Heart right ventricle (tissue), 16 donors: Measurements from ENCODE around the gene TMCO6. TPM values are rescaled to one million over a fixed set of nuclear protein-coding genes. Genes with fewer than 3 reads are reported as not detected.
A peak's percentile ranks its signal among the peaks of the same experiment; 100 is the strongest.

ENCODE experiments used
- ATAC-seq, 8 donors: fragments of 200-7000 bp; cut with Tn5 transposase; one replicate each; pipeline ENCODE4 v1.9.1; 2020; ENCODE audit warnings: mild to moderate bottlenecking in 8 of 8, moderate library complexity in 8 of 8, moderate number of reproducible peaks in 1 of 8
- DNase-seq, 2 donors: peaks; one replicate each; pipeline ENCODE4 v3.0.0-alpha.2; 2020
- H3K27ac ChIP-seq, 10 donors: fragments of 200-600 bp; sonication (generic) in 2 of 10; one replicate each; pipeline versions ENCODE4 v1.5.0 to v1.8.0; 2020 to 2022; ENCODE audit warnings: mild to moderate bottlenecking in 3 of 10
- H3K27me3 ChIP-seq, 7 donors: fragments of 200-600 bp; one replicate each; pipeline ENCODE4 v1.8.0; 2021 to 2022; ENCODE audit warnings: mild to moderate bottlenecking in 2 of 7
- H3K36me3 ChIP-seq, 9 donors: fragments of 200-600 bp; sonication (generic) in 1 of 9; one replicate each; pipeline versions ENCODE4 v1.5.0 to v1.8.0; 2020 to 2022; ENCODE audit warnings: mild to moderate bottlenecking in 2 of 9
- H3K4me1 ChIP-seq, 9 donors: fragments of 200-600 bp; sonication (generic) in 1 of 9; one replicate each; pipeline versions ENCODE4 v1.5.0 to v1.8.0; 2020 to 2022; ENCODE audit warnings: mild to moderate bottlenecking in 4 of 9
- H3K4me3 ChIP-seq, 10 donors: fragments of 200-600 bp; sonication (generic) in 2 of 10; one replicate each; pipeline versions ENCODE4 v1.5.0 to v1.8.0; 2020 to 2022; ENCODE audit warnings: mild to moderate bottlenecking in 7 of 10, moderate library complexity in 2 of 10
- H3K9me3 ChIP-seq, 11 donors: fragments of 200-600 bp in 10 of 11; sonication (generic) in 2 of 11; one replicate each; pipeline versions ENCODE4 v1.5.0 to v1.8.0; 2013 to 2022; ENCODE audit warnings: mild to moderate bottlenecking in 2 of 11, control low read depth in 1 of 11, moderate library complexity in 1 of 11
- WGBS, 2 donors: extraction: QIAGEN DNeasy Blood & Tissue Kit; methylation state at CpG; one replicate each; pipeline ENCODE4 v1.1.7; 2013; ENCODE audit warnings: inconsistent platforms in 1 of 2; 5-methylcytosine and 5-hydroxymethylcytosine counted together
- intact Hi-C, 10 donors: fragments of 100-400 bp; cut with DNase I; formaldehyde crosslinking; loops; one replicate each; pipeline versions ENCODE4 v1.11.1 to v1.14.2; 2022
- polyA plus RNA-seq, 2 donors: library from polyadenylated mRNA; stranded (reverse); fragments of 200-250 nt; gene quantifications; one replicate each; pipeline ENCODE4 v1.2.3, GENCODE V29; 2013
- total RNA-seq, 10 donors: library from RNA; stranded (reverse); fragmentation: NEBNext Ultra II Directional in 3 of 10; extraction: Animal tissue kit (Norgen Biotek cat#: 25700) in 3 of 10; gene quantifications; one replicate each; pipeline versions ENCODE4 v1.2.1 to v1.2.4, GENCODE V29; 2021 to 2023
- TF ChIP-seq, protein P1 (sequence below), 9 donors: fragments of 200-600 bp; sonication (generic) in 2 of 9; IDR thresholded peaks; one replicate each; pipeline versions ENCODE4 v1.5.0 to v1.8.0; 2021 to 2022; ENCODE audit warnings: antibody characterized with exemption in 9 of 9, mild to moderate bottlenecking in 5 of 9, moderate library complexity in 1 of 9
- donor health status: Arrhythmogenic right ventricular cardiomyopathy.
- donor health status: ischemic (EF 13 %, LVEDD 7.1; RV severe dilation, severe dysfunction).
- donor health status: healthy with polysubstance abuse.
- donor health status: DM: no; HTN: yes; CAD: no.
- donor health status: DM: no; HTN: no; CAD: no.
- donor health status: ischemic (EF 25% LVEDD 6.9; RV normal size, moderate dysfunction).
- donor health status: ischemic (EF 25% LVEDD 5.7; RV mildly dilated, moderate dysfunction).
- donor health status: healthy.
- donor health status: DM: yes; HTN: yes; CAD: no.
- donor health status: Ischemic cardiomyopathy.
- donor health status: ischemic (EF 35%, LVEDD 5.7; RV mildly dilated, moderate dysfunction).
- donor health status: nonischemic (EF 11% LVEDD 7.7; RV severe dilation, severe dysfunction).
- donor health status: DM: yes; HTN: yes; CAD: no.
- donor health status: PGD.
- donor health status: ischemic (EF 29% LVEDD 5.4; RV normal size, mild dysfunction).
- donor health status: nonischemic (EF 23%, LVEDD 6.1; RV moderate dilation, normal function).

The TMCO6 gene
- total and polyA plus RNA-seq, 12 donors, result 1.6 to 7.9 (median 3.4) TPM

DNA sequence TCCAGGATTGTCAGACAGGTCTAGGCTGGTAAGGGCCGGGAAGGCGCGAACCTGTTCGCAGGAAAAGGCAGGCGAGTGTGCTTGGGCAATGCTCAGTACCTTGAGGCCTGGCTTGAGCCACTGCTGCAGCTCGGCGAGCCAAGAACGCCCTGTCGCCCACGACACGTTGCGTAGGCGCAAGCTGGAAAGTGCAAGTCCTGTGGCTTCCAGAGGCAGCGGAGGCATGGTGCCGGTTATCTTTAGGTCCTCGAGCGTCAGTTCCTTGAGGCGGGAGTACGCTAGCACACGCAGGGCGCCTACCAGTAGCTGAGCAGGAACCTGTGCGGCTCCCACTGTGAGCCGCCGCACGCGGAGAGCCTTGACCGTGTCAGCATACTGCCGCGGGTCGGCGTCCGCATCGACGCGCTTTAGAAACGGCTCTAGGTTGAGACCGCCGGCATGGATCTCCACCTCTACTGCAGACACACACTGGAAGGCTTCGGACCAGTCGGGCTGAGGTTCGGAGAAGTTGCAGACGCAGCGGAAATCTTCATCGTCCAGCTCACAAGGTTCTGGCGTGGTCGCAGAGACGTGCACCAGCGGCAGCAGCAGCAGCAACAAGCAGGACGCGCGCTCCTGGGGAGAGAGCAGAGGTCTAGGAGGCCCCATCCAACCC, 6.8 kb upstream of the TMCO6 start:
- H3K4me3 ChIP-seq, result peak overlapping the region; percentile 10 to 69 (median 62)
- ATAC-seq (peak; percentile 62 to 85 (median 77)), DNase-seq (peak; percentile 50 to 56)
- peak overlapping the region in 9 of 10 donors; percentile 14 to 92 (median 74) for H3K27ac ChIP-seq
- H3K36me3 ChIP-seq, result no peaks in the 10 kb centered on the region
- no peaks in the 10 kb centered on the region for H3K27me3 ChIP-seq
- WGBS, 2 donors, result 1 to 2% methylated on average over 51 of the region's 51 CpGs
- intact Hi-C loops, result loop anchor here in 6 of 10 donors (5.0 to 10.0 kb wide), 5 partner anchors 65 to 268 kb away; partner anchors contain the start of genes APBB3 (in 2 of the 6), SLC35A4 (in 2 of the 6), SLC4A9 (in 2 of the 6) and EIF4EBP3 (in 1 of the 6)
- peaks cover 0 to 13% (median 0%) of the 10 kb centered on the region in 11 donors for H3K9me3 ChIP-seq
- peaks cover 0 to 40% (median 19%) of the 10 kb centered on the region in 9 donors for H3K4me1 ChIP-seq
- TF ChIP-seq, protein P1, sequence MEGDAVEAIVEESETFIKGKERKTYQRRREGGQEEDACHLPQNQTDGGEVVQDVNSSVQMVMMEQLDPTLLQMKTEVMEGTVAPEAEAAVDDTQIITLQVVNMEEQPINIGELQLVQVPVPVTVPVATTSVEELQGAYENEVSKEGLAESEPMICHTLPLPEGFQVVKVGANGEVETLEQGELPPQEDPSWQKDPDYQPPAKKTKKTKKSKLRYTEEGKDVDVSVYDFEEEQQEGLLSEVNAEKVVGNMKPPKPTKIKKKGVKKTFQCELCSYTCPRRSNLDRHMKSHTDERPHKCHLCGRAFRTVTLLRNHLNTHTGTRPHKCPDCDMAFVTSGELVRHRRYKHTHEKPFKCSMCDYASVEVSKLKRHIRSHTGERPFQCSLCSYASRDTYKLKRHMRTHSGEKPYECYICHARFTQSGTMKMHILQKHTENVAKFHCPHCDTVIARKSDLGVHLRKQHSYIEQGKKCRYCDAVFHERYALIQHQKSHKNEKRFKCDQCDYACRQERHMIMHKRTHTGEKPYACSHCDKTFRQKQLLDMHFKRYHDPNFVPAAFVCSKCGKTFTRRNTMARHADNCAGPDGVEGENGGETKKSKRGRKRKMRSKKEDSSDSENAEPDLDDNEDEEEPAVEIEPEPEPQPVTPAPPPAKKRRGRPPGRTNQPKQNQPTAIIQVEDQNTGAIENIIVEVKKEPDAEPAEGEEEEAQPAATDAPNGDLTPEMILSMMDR (IDR thresholded peaks at IDR 0.05), result no peak

DNA sequence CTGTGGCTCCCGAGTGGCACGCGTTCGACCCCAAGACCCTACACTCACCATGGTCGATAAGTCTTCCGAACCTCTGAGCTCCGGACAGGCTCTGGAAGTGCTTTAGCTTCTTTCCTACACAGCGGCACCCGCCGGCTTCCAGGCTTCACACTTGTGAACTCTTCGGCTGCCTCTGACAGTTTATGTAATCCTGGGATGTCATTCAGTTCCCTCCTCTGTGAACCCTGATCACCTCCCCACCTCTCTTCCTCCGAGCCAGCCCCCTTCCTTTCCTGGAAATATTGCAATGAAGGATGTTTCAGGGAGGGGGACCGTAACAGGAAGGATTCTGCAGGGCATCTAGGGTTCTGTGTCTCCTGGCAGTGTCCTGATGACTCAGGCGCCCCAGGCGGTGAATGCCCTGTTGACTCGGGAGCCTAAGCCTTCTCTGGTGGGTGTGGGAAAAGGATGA, 6.2 kb upstream of the TMCO6 start, which contains the start of gene CD14:
Gene CD14 (minus strand): TSS at position 155 of the 451 bp plus-strand sequence. CDS start 104 bp downstream, at position 51.
- ATAC-seq (peak; percentile 59 to 77 (median 68)), DNase-seq (peak; percentile 50 to 59)
- Histone ChIP-seq H3K27ac (peak within 1 kb of the TSS in 9 of 10 donors; percentile 14 to 92 (median 74)), H3K27me3 (no peaks in the 10 kb centered on the region), H3K36me3 (no peaks in the 10 kb centered on the region), H3K9me3 (peaks cover 0 to 8% (median 0%) of the 10 kb centered on the region in 11 donors), H3K4me1 (peaks cover 0 to 46% (median 19%) of the 10 kb centered on the region in 9 donors), H3K4me3 (peak within 1 kb of the TSS; percentile 10 to 69 (median 62))
- WGBS, 2 donors, result 8 to 10% methylated on average over 16 of the region's 16 CpGs
- intact Hi-C loops, result loop anchor here in 6 of 10 donors (5.0 to 10.0 kb wide), 5 partner anchors 66 to 268 kb away; partner anchors contain the start of genes APBB3 (in 2 of the 6), SLC35A4 (in 2 of the 6), SLC4A9 (in 2 of the 6) and EIF4EBP3 (in 1 of the 6)
- TF ChIP-seq, protein P1 (IDR thresholded peaks at IDR 0.05), result peak in 2 of 9 donors; percentile 10

DNA sequence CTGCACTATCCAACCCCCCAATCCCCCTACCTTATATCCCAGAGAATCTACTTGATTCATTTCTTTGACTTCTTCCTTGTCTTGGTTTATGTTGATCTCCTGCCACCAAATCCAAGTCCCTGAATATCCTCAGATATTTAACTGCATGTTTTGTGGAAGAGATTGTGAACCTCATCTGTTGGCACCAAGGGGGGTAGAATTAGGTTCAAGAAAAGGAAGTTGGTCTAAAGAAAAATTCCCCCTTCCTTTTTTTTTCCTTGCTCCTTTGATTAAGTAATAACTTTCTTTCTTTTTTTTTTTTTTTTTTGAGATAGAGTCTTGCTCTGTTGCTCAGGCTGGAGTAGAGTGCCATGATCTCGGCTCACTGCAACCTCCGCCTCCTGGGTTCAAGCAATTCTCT, 5.8 kb upstream of the TMCO6 start:
- no peak for ATAC-seq
- 84 to 97% methylated on average over 2 of the region's 2 CpGs for WGBS, 2 donors
- peak overlapping the region in 8 of 10 donors; percentile 61 to 92 (median 77) for H3K27ac ChIP-seq
- TF ChIP-seq, protein P1 (IDR thresholded peaks at IDR 0.05), result no peak
- no peak for DNase-seq
- peaks cover 0 to 3% (median 0%) of the 10 kb centered on the region in 11 donors for H3K9me3 ChIP-seq
- H3K36me3 ChIP-seq, result no peaks in the 10 kb centered on the region
- H3K27me3 ChIP-seq, result no peaks in the 10 kb centered on the region
- H3K4me1 ChIP-seq, result peaks cover 0 to 50% (median 19%) of the 10 kb centered on the region in 9 donors
- intact Hi-C loops, result loop anchor here in 6 of 10 donors (5.0 to 10.0 kb wide), 5 partner anchors 66 to 269 kb away; partner anchors contain the start of genes APBB3 (in 2 of the 6), SLC35A4 (in 2 of the 6), SLC4A9 (in 2 of the 6) and EIF4EBP3 (in 1 of the 6)
- peak overlapping the region in 8 of 10 donors; percentile 43 to 69 (median 66) for H3K4me3 ChIP-seq

DNA sequence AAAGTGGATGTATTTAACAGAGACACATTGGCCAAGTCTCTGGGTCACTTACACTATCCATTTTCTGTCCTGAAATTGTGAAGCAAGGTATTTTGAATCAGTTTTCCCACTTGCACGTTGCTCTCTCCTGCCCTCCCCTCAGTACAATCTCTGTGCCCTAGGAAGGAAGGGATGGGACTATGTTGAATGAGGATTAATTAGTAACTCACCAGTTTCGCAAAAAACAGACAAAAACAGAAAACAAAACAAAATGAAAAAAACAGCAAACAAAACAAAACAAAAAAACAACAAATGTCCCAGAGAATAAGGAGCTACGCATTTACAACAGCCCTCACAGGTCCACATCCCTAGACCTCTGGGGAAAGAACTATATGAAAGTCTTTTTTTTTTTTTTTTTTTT, 5.1 kb upstream of the TMCO6 start:
- intact Hi-C loops, result loop anchor here in 6 of 10 donors (5.0 to 10.0 kb wide), 5 partner anchors 67 to 269 kb away; partner anchors contain the start of genes APBB3 (in 2 of the 6), SLC35A4 (in 2 of the 6), SLC4A9 (in 2 of the 6) and EIF4EBP3 (in 1 of the 6)
- WGBS, 2 donors, result 63 to 79% methylated on average over 3 of the region's 3 CpGs
- TF ChIP-seq, protein P1 (IDR thresholded peaks at IDR 0.05), result no peak
- Histone ChIP-seq H3K27ac (peak overlapping the region in 4 of 10 donors; percentile 74 to 92 (median 84)), H3K27me3 (no peaks in the 10 kb centered on the region), H3K4me3 (peak overlapping the region in 2 of 10 donors; percentile 61 to 68), H3K4me1 (peaks cover 0 to 55% (median 20%) of the 10 kb centered on the region in 9 donors), H3K9me3 (no peaks in the 10 kb centered on the region), H3K36me3 (no peaks in the 10 kb centered on the region)
- no peak for DNase-seq
- ATAC-seq, result no peak
